Endothelial cell of umbilical vein (primary cell): Measurements from ENCODE around the gene ZBTB7C. TPM values are rescaled to one million over a fixed set of nuclear protein-coding genes. Genes with fewer than 3 reads are reported as not detected.
A peak's percentile ranks its signal among the peaks of the same experiment; 100 is the strongest.

Experiments
- BruUV-seq: library from RNA; stranded (reverse); fragments of 400-500 nt; replicated peaks from 2 replicates; lab custom pipeline; 2021; lab: Mats Ljungman, UMichigan
- CTCF ChIA-PET: fragments of 300-600, 350-600 bp; sonication (Branson Sonifier 250); formaldehyde crosslinking; loops from one replicate; lab custom pipeline; 2021; ENCODE audit warnings: antibody characterized with exemption, inconsistent platforms; lab: Charles Lee
- POLR2A ChIA-PET: fragments of 300-600, 350-600 bp; sonication (Branson Sonifier 250); formaldehyde crosslinking; loops from one replicate; lab custom pipeline; 2021; ENCODE audit warnings: antibody characterized with exemption, inconsistent platforms; lab: Charles Lee
- DNase-seq: peaks from one replicate; pipeline ENCODE4 v3.0.0-alpha.2; 2011; ENCODE audit warnings: low read depth, low spot score
- FAIRE-seq: peaks from 2 replicates; lab custom pipeline; 2011; peaks lifted over from hg19 to GRCh38; lab: Jason Lieb, UNC
- H2AFZ ChIP-seq: 2 replicates; pipeline ENCODE4 v1.6.0; 2012; ENCODE audit warnings: low read depth, low read length, control low read depth, inconsistent platforms
- H3K27ac ChIP-seq: 2 replicates; pipeline ENCODE4 v1.5.1; 2011; ENCODE audit warnings: low read depth, mild to moderate bottlenecking, control low read depth, low read length, moderate library complexity; ENCODE audit not compliant: insufficient read depth
- H3K27me3 ChIP-seq, 2 experiments: 2 replicates each; pipeline versions ENCODE4 v1.6.0 to v1.6.1; 2011; ENCODE audit warnings: low read length in 2 of 2, mixed read lengths in 1 of 2; ENCODE audit not compliant: control insufficient read depth in 2 of 2, insufficient read depth in 2 of 2
- H3K36me3 ChIP-seq, 2 experiments: 2 replicates in 1 of 2; 3 replicates in 1 of 2; pipeline ENCODE4 v1.5.1; 2011; ENCODE audit warnings: low read length in 2 of 2, mild to moderate bottlenecking in 1 of 2, moderate library complexity in 1 of 2; ENCODE audit not compliant: control insufficient read depth in 2 of 2, insufficient read depth in 2 of 2; ENCODE audit errors: extremely low read depth in 1 of 2
- H3K4me1 ChIP-seq: 3 replicates; pipeline ENCODE4 v1.5.1; 2011; ENCODE audit warnings: mild to moderate bottlenecking, low read length; ENCODE audit not compliant: control insufficient read depth, insufficient read depth; ENCODE audit errors: extremely low read depth
- H3K4me2 ChIP-seq: 2 replicates; pipeline ENCODE4 v1.6.1; 2011; ENCODE audit warnings: low read length, control low read depth, mixed read lengths; ENCODE audit not compliant: insufficient read depth
- H3K4me3 ChIP-seq, 3 experiments: fragments of 200-600 bp in 1 of 3; sonication (generic), shearing (Covaris generic) in 1 of 3; replicated peaks in 1 of 3; 2 replicates each; pipeline ENCODE4 v1.5.1; 2011 to 2016; ENCODE audit warnings: control low read depth in 3 of 3, low read length in 3 of 3, mild to moderate bottlenecking in 2 of 3, inconsistent platforms in 1 of 3, low read depth in 1 of 3, moderate library complexity in 1 of 3; ENCODE audit not compliant: insufficient read depth in 1 of 3
- H3K79me2 ChIP-seq: 2 replicates; pipeline ENCODE4 v1.6.0; 2012; ENCODE audit warnings: low read length, inconsistent platforms; ENCODE audit not compliant: control insufficient read depth, insufficient read depth
- H3K9ac ChIP-seq: replicated peaks from 2 replicates; pipeline ENCODE3; 2011; ENCODE audit warnings: low read length, control low read depth; ENCODE audit not compliant: insufficient read depth; ENCODE audit errors: extremely low read depth
- H3K9me1 ChIP-seq: replicated peaks from 3 replicates; pipeline ENCODE4 v1.6.0; 2011; ENCODE audit warnings: mild to moderate bottlenecking, low read length; ENCODE audit not compliant: control insufficient read depth, insufficient read depth; ENCODE audit errors: extremely low read depth
- H3K9me3 ChIP-seq: replicated peaks from 2 replicates; pipeline ENCODE4 v1.5.1; 2012; ENCODE audit warnings: low read length, inconsistent platforms; ENCODE audit not compliant: control insufficient read depth, insufficient read depth
- H4K20me1 ChIP-seq: replicated peaks from 2 replicates; pipeline ENCODE3; 2011; ENCODE audit warnings: mild to moderate bottlenecking, low read length; ENCODE audit not compliant: control insufficient read depth, insufficient read depth; ENCODE audit errors: extremely low read depth
- CTCF ChIP-seq, 2 donors: IDR thresholded peaks; 1 replicate in 1 of 2; 2 replicates in 1 of 2; pipeline ENCODE4 v1.5.1; 2011; ENCODE audit warnings: low read length in 2 of 2, mild to moderate bottlenecking in 2 of 2, moderate library complexity in 2 of 2, control low read depth in 1 of 2, inconsistent platforms in 1 of 2, low read depth in 1 of 2; ENCODE audit not compliant: insufficient read depth in 1 of 2; ENCODE audit errors: extremely low read depth in 1 of 2
- MAX ChIP-seq: IDR thresholded peaks from 2 replicates; pipeline ENCODE4 v1.6.1; 2011; ENCODE audit not compliant: insufficient read depth, insufficient read length
- POLR2AphosphoS5 ChIP-seq: IDR thresholded peaks from 2 replicates; pipeline ENCODE4 v1.6.1; 2012; ENCODE audit warnings: low read depth, mild to moderate bottlenecking, control low read depth, low read length, moderate library complexity; ENCODE audit not compliant: insufficient read depth
- dilution Hi-C: fragments of 300-500 bp; cut with MboI; formaldehyde crosslinking; loops from one replicate; pipeline ENCODE4 v1.15.0; 2019; ENCODE audit warnings: low sequenced_read_pairs; ENCODE audit not compliant: extremely low pct_ligation_motif_present
- intact Hi-C: fragments of 100-400 bp; cut with micrococcal nuclease; formaldehyde crosslinking; loops from one replicate; pipeline ENCODE4 v1.10.0; 2022
- polyA plus RNA-seq, 4 experiments: library from polyadenylated mRNA; depleted of rRNA in 3 of 4; stranded (reverse) in 3 of 4; unstranded in 1 of 4; fragments of >200 nt; gene quantifications; 2 replicates each; pipeline versions ENCODE4 v1.2.1 to v1.2.3, GENCODE V29; 2011 to 2012; ENCODE audit warnings: missing spikeins in 1 of 4
- total RNA-seq: library from RNA; stranded (reverse); gene quantifications from 2 replicates; pipeline ENCODE4 v1.2.3, GENCODE V29; 2021

The ZBTB7C gene
- total and polyA plus RNA-seq, 2 donors (not counting 3 experiments of a cell fraction or from before 2014, with no cell fraction given): not detected

GRCh38 chr18:48412339-48412929 is 3.3 kb upstream of the ZBTB7C start:
- no TSS peak for BruUV-seq
- Histone ChIP-seq H3K4me3 (no peak overlapping the region), H3K9me1 (peaks cover 2% of the 10 kb centered on the region), H4K20me1 (no peaks in the 10 kb centered on the region), H3K9ac (no peak overlapping the region), H3K9me3 (no peaks in the 10 kb centered on the region), H2AFZ (no peak overlapping the region), H3K36me3 (no peaks in the 10 kb centered on the region), H3K4me2 (no peak overlapping the region), H3K4me1 (peaks cover 4% of the 10 kb centered on the region), H3K27me3 (peaks cover 24 to 48% of the 10 kb centered on the region in 2 experiments), H3K79me2 (no peaks in the 10 kb centered on the region), H3K27ac (no peak overlapping the region)
- dilution Hi-C loops (no loop called here), intact Hi-C loops (loop anchor here (10.0 kb wide), 1 partner anchor 248 kb away; no protein-coding TSS in a partner anchor)
- FAIRE-seq (peak; percentile 56), DNase-seq (peak; percentile 28)
- ChIA-PET CTCF (interaction anchor here (0.7 to 1.6 kb wide), 6 partner anchors 8 to 33 kb away, joined by 3 to 11 read pairs (median 3); no protein-coding TSS in a partner anchor), POLR2A (no interaction called here)
- TF ChIP-seq MAX (no peak), POLR2AphosphoS5 (no peak), CTCF (IDR thresholded peaks at IDR 0.05; ENCODE audit: extremely low read depth in 1 of 2, insufficient read depth in 1 of 2, low read depth in 1 of 2, low read length in 2 of 2) (peak; percentile 56 to 67)
